ENCODE measurements around the gene TOX2.

The TOX2 gene

DNA sequence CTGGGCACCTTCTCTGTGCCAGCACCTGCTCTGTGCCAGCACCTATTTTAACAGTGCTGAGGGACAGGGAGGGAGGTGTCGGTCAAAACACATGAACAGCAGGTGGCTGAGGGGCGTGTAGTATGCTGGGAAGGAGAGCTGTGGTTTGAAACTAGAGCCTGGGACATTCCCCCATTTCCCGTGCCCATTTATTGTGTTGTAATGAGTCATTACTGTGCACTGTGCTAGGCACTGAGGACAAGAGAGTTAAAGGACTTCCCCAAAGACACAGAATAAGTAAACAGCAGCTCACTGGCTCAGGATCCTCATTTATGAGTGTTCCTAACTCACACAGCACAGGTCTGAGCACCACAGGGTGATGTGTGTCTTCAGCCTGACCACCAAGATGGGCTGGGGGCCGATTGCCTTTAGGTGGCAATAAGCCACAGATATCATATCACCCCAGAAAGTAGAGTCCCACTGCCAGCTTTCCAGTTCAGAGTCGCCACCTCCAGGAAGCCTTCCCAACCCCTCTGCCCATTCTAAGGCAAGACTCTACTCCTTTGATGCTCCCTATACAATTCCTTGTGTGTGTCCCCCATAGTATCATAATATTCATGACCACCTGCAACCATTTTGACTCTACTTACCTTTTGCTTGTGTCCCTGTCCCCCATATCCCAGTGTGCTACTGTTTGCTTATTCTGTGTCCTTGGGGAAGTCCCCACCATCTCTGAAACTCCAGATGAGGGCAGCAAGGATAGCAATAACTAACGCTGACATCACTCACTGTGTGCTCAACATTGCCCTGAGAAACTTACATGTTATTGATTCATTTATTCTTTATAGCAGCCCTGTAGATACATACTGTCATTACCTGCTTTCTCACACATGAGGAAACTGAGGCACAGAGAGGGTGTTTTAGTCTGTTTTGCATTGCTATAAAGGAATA, 87.3 kb downstream of the TOX2 start:
- no peak for DNase-seq (ENCODE audit: low read depth)

GRCh38 chr20:44002861-44003260, 88.2 kb downstream of the TOX2 start:
- no peak for DNase-seq (ENCODE audit: low read depth)

GRCh38 chr20:44003609-44004008, 89.0 kb downstream of the TOX2 start:
- DNase-seq (ENCODE audit: low read depth), result no peak

DNA sequence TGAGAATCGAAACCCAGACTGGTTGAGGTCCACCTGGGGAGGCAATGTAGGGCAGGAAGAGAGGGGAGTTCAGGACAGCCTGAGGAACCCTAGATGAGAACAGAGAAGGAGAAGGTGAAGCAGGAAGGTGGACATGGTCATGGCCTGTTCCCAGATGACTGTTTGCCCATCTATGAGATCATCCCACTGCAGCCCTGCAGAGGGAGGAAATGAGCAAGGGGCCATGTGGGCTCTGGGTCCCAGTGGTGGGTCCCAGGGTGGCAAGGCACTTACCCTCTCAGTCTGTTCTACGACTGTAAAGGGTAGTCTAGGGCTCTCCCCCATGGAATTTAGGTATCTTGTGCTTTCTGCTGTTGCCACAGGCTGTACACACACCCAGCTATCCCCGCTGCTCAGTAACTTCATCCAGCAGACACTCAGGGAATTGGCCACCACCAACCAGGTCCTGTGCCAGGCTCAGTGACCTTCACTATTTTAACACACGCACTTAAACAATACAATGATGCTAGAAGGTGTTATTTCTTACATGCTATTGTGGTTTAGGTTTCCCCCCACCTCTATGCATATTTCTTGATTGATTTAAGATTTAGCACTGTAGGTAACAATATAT, 89.8 kb downstream of the TOX2 start:
- no peak for DNase-seq (ENCODE audit: low read depth)

DNA sequence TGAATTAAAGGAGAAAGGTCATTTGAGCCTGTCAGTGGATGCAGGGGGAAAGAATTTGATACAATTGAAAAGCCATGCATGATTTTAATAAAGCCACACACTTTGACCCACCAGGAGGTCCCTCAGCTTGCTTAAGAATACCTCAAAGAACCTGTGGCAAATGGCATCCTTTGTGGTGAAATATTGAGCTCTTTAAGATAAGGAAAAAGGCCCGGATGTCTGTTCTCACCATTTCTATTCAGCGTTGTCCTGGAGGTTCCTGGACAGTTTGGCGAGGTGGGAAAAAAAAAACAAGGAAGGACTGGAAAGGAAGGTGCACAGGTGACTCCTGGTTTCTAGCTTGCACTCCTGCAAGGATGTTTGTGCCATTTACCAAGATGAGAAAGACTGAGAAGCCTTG, 91.0 kb downstream of the TOX2 start:
- DNase-seq (ENCODE audit: low read depth), result no peak

- DNase-seq (ENCODE audit: low read depth), result no peak
These were observed 91.5 kb downstream of the TOX2 start for GRCh38 chr20:44006126-44006525.

DNA sequence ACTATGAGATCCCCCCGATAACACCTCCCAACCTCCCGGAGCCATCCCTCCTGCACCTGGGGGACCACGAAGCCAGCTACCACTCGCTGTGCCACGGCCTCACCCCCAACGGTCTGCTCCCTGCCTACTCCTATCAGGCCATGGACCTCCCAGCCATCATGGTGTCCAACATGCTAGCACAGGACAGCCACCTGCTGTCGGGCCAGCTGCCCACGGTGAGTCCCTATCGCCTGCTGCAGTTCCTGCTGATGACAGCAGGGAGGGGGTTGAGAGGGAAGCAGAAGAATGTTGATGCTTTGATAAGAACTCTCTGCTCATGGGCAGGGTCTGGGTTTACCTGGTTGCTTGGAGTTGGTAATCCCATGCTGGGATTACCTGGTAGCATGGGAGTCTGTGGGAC, 91.9 kb downstream of the TOX2 start:
- no peak for DNase-seq (ENCODE audit: low read depth)

DNA sequence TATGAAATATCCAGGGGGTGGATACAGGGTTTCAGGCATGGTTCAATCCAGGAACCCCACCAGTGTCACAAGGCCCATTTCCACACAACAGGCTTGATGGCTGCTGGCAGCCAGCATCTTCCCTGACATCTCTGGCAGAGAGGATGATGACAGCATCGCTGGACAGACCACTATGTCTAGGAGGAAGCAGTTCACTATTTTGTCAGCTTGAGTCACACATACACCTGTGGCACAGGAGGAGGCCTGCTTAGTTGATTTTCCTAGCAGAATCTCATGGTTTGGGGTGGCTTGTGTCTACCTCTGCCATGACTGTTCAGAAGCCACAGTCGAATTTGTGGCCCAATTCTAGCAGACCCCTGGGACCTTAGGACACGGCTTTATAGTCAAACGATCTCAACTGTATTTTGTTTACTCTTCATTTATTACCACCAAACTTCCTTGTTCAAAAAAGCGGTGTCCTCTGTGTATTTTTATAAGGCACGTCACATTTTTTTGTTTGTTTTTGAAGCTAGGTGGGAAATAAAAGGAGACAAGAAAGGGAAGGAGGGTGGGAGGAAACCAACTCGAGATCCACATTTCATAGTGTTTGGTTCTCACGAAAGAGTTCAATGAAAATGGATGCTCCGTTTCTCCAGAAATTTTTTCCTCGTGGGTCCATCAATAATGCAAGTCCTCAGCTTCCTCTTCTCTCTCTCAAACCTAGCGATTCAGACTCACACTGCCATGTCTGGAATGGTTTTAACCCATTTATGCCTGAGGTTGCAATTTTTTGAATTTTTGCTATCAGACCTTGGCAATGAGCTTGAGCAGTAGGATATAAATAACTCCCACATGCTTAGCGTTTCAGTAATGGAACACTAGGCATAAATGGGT, 94.4 kb downstream of the TOX2 start:
- DNase-seq (ENCODE audit: low read depth), result no peak

- no peak for DNase-seq (ENCODE audit: low read depth)
These were observed 95.0 kb downstream of the TOX2 start for GRCh38 chr20:44009679-44009992.

DNA sequence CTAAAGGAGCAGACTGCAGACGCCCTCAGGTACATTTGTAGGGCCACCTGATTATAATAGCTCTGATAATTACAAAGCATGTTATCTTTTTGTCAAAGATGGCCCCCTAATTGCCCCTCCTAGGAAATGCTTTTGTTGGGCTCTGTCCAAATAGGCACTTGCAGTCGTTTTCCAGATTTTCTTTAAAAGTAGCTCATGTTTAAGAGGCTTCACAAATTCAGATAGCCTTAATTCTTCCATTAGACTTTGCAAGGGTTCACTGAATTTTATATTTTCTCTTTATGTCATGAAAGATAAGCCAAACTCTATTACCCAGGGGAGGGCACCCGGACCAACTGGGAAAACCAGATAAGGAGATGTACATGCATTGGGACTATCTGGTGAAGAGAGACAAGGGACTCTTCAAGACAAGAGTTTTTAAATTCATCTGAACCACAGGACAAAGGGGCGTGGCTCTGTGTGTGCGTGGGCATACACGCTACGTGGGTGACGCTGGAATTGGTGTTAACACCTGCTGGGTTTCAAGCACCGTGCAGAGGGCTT, 95.6 kb downstream of the TOX2 start:
- no peak for DNase-seq (ENCODE audit: low read depth)

GRCh38 chr20:44011251-44011940, 96.7 kb downstream of the TOX2 start:
- no peak for DNase-seq (ENCODE audit: low read depth)

GRCh38 chr20:44012466-44013226, 98.0 kb downstream of the TOX2 start:
- DNase-seq (ENCODE audit: low read depth), result no peak

- no peak for DNase-seq (ENCODE audit: low read depth)
These were observed 100.4 kb downstream of the TOX2 start for GRCh38 chr20:44014807-44015732.

- DNase-seq (ENCODE audit: low read depth), result no peak
These were observed 101.1 kb downstream of the TOX2 start for GRCh38 chr20:44015733-44016103.

GRCh38 chr20:44016525-44016924, 101.9 kb downstream of the TOX2 start:
- DNase-seq (ENCODE audit: low read depth), result no peak

GRCh38 chr20:44017211-44017610, 102.6 kb downstream of the TOX2 start:
- no peak for DNase-seq (ENCODE audit: low read depth)

- no peak for DNase-seq (ENCODE audit: low read depth)
These were observed 103.2 kb downstream of the TOX2 start for GRCh38 chr20:44017905-44018258.

DNA sequence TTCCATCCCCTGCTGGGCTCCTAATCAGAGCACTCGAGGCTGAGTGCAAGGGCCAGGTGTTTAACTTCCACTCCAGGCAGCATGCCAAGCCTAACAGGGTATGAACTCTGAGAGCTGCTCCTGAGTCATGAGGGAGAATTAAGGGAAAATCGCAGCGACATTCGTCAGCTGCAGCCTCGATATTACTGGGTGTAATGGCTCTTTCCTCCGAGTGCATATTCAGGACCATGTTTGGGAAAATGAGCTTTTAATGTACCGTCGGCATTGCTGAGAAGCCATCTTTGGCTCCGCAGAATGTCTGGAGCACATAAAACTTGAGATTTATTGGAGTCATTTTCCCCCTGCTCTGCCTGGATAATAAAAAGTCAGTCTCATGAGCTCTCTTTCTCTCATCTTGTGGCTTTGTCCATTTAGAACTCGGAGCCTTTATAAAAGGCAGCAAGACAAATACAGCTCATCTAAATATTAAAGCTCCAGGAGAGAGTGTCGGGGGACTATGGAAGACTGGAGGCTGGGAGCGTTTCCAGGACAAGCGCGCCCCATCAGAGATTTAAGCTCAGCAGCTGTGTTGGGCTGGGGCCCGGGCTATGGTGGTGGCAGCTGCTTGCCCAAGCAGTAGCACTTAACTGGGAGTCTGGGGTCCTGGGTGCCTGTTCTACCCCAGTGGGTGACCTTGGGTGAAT, 103.7 kb downstream of the TOX2 start:
- DNase-seq (ENCODE audit: low read depth), result no peak

GRCh38 chr20:44018942-44019637, 104.4 kb downstream of the TOX2 start:
- no peak for DNase-seq (ENCODE audit: low read depth)
